Measurements from ENCODE around the gene GCSH.

DNA sequence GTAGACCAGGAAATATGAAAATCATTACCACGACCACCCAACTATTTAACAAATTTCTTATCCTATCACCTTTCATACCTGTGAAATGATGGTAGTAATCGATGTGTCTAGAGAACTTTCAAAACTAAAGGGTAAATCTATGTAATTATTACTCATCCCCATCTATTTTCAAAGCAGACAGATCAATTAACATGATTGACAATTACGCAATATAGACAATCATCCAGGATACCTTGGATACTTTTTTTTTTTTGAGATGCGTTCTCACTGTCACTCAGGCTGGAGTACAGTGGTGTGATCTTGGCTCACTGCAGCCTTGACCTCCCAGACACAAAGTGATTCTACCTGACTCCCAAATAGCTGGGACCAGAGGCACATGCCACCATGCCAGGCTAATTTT, 15.2 kb downstream of the GCSH start:
- TF ChIP-seq CTCF (IDR thresholded peaks at IDR 0.05) (no peak), POLR2A (IDR thresholded peaks at IDR 0.05) (no peak), POLR2AphosphoS5 (IDR thresholded peaks at IDR 0.05) (no peak)

Data from stomach (tissue), 4 donors.